MM.1S (cell line): ENCODE measurements around the gene SGSM1.

Experiments used
- DNase-seq: peaks from one replicate; pipeline ENCODE4 v3.0.0-alpha.2; 2015
- H2AFZ ChIP-seq: fragments of 300-600 bp; sonication (generic); 2 replicates; pipeline ENCODE4 v1.6.0; 2016; ENCODE audit warnings: antibody characterized with exemption, low read length
- H3F3A ChIP-seq: fragments of 300-600 bp; sonication (generic); 2 replicates; pipeline ENCODE4 v1.6.1; 2016; ENCODE audit warnings: mild to moderate bottlenecking, antibody characterized with exemption, low read length, moderate library complexity, mixed read lengths; ENCODE audit not compliant: insufficient read depth
- H3K27ac ChIP-seq: fragments of 300-600 bp; sonication (generic); 2 replicates; pipeline ENCODE4 v1.5.1; 2016; ENCODE audit warnings: mild to moderate bottlenecking, low read length
- H3K27me3 ChIP-seq: fragments of 300-600 bp; sonication (generic); replicated peaks from 2 replicates; pipeline ENCODE4 v1.6.0; 2016; ENCODE audit warnings: low read length; ENCODE audit not compliant: insufficient read depth
- H3K36me3 ChIP-seq: fragments of 300-600 bp; sonication (generic); replicated peaks from 2 replicates; pipeline ENCODE4 v1.6.1; 2016; ENCODE audit warnings: mild to moderate bottlenecking, low read length, mixed read lengths; ENCODE audit not compliant: insufficient read depth
- H3K4me1 ChIP-seq: fragments of 300-600 bp; sonication (generic); 2 replicates; pipeline ENCODE4 v1.6.1; 2016; ENCODE audit warnings: low read length, mixed read lengths
- H3K4me2 ChIP-seq: fragments of 300-600 bp; sonication (generic); 2 replicates; pipeline ENCODE4 v1.6.0; 2016; ENCODE audit warnings: low read depth, low read length
- H3K4me3 ChIP-seq: fragments of 300-600 bp; sonication (generic); 2 replicates; pipeline ENCODE4 v1.5.1; 2016; ENCODE audit warnings: low read length, mixed read lengths
- H3K79me2 ChIP-seq: fragments of 300-600 bp; sonication (generic); 2 replicates; pipeline ENCODE4 v1.6.1; 2016; ENCODE audit warnings: mixed run types, low read length, mixed read lengths
- H3K9ac ChIP-seq: fragments of 300-600 bp; sonication (generic); 2 replicates; pipeline ENCODE4 v1.6.1; 2016; ENCODE audit warnings: low read length, mixed read lengths
- H3K9me2 ChIP-seq: fragments of 300-600 bp; sonication (generic); replicated peaks from 2 replicates; pipeline ENCODE4 v1.6.1; 2016; ENCODE audit warnings: mild to moderate bottlenecking, low read length, mixed read lengths; ENCODE audit not compliant: insufficient read depth
- H3K9me3 ChIP-seq: fragments of 300-600 bp; sonication (generic); replicated peaks from 2 replicates; pipeline ENCODE4 v1.6.1; 2016; ENCODE audit warnings: mild to moderate bottlenecking, low read length, mixed read lengths; ENCODE audit not compliant: insufficient read depth
- H4K20me1 ChIP-seq: fragments of 300-600 bp; sonication (generic); 2 replicates; pipeline ENCODE4 v1.6.1; 2016; ENCODE audit warnings: mild to moderate bottlenecking, low read length, moderate library complexity, mixed read lengths; ENCODE audit not compliant: insufficient read depth
- EZH2 ChIP-seq: fragments of 300-600 bp; sonication (generic); optimal IDR thresholded peaks from 2 replicates; pipeline ENCODE3; 2017; ENCODE audit warnings: low read depth, mild to moderate bottlenecking, antibody characterized with exemption, low read length, mixed read lengths
- EZH2phosphoT487 ChIP-seq: fragments of 300-600 bp; sonication (generic); IDR thresholded peaks from 2 replicates; pipeline ENCODE4 v1.6.1; 2018; ENCODE audit warnings: antibody characterized with exemption, low read length
- TF ChIP-seq, protein P1 (sequence below): fragments of 300-600 bp; sonication (generic); IDR thresholded peaks from 2 replicates; pipeline ENCODE4 v1.5.1; 2016; ENCODE audit warnings: antibody characterized with exemption, low read length, mixed read lengths

Gene SGSM1

DNA sequence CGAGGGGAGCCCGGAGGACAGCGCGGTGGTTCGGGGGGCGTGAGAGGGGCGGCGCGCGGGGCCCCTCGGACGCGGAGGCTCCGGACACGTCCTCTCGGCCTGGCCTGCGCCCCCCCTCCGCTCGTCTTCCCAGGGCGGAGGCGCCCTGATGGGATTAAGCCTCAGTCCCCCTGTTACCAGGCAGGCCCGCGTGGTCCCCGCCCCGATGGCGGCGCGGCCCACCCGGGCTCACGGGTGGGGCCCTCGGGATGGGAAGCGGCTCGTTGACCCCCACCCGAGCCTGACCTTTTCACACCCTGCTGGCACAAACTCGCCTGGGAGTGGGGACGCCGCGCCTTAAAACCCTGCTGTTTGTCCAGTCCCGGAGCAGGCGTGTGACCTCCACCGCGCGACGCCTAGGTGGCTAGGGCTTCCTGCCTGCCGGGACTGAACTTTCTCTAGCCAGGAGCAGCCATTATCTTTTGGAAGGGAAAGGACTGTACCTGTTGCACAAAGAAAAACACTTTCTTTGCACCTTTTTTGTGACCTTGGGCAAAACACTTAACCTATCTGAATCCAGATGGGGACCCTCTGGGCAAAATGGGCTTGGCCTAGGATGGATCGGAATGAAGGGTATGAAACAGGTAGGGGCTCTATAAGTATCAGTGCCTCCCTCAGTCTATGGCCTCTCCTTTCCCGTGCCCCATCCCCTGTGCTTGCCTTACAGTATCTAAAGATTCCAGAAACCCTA lies 147.5 kb downstream of the SGSM1 start:
- H3K79me2 ChIP-seq, result no peaks in the 10 kb centered on the region
- no peaks in the 10 kb centered on the region for H3K36me3 ChIP-seq
- no peak for DNase-seq
- no peaks in the 10 kb centered on the region for H3K9me2 ChIP-seq
- TF ChIP-seq EZH2 (no peak), EZH2phosphoT487 (no peak)
- TF ChIP-seq, protein P1, sequence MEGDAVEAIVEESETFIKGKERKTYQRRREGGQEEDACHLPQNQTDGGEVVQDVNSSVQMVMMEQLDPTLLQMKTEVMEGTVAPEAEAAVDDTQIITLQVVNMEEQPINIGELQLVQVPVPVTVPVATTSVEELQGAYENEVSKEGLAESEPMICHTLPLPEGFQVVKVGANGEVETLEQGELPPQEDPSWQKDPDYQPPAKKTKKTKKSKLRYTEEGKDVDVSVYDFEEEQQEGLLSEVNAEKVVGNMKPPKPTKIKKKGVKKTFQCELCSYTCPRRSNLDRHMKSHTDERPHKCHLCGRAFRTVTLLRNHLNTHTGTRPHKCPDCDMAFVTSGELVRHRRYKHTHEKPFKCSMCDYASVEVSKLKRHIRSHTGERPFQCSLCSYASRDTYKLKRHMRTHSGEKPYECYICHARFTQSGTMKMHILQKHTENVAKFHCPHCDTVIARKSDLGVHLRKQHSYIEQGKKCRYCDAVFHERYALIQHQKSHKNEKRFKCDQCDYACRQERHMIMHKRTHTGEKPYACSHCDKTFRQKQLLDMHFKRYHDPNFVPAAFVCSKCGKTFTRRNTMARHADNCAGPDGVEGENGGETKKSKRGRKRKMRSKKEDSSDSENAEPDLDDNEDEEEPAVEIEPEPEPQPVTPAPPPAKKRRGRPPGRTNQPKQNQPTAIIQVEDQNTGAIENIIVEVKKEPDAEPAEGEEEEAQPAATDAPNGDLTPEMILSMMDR, result no peak
- peaks cover 19% of the 10 kb centered on the region for H3K27me3 ChIP-seq
- H3K4me3 ChIP-seq, result no peak overlapping the region
- H3K9me3 ChIP-seq, result no peaks in the 10 kb centered on the region
- no peak overlapping the region for H3K27ac ChIP-seq
- H3K4me1 ChIP-seq, result 0 out of 2 replicates have a peak, but pooled peaks cover 4% of the 10 kb centered on the region
- no peaks in the 10 kb centered on the region for H4K20me1 ChIP-seq
- no peak overlapping the region for H3K9ac ChIP-seq
- no peaks in the 10 kb centered on the region for H3F3A ChIP-seq
- no peak overlapping the region for H2AFZ ChIP-seq
- H3K4me2 ChIP-seq, result no peak overlapping the region

DNA sequence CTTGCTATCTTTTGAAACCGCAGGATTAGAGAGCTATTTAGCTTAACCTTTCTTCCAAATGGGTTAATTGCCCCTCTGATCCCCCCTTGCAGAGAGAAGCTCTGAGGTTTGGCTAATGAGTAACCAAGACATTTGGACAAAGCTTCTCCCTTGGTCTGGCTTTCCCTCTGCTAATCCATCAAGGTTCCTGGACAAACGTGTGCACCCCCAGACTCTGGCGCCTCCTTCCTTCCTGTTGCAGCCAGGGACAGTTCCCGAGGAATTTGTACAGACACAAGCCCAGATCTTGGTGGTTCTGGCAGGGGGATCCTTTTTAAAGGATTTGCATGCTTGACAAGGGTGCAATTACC lies 148.1 kb downstream of the SGSM1 start:
- H3K9me2 ChIP-seq, result no peaks in the 10 kb centered on the region
- H3K4me3 ChIP-seq, result no peak overlapping the region
- no peaks in the 10 kb centered on the region for H3K9me3 ChIP-seq
- H3K27ac ChIP-seq, result no peak overlapping the region
- 0 out of 2 replicates have a peak, but pooled peaks cover 4% of the 10 kb centered on the region for H3K4me1 ChIP-seq
- TF ChIP-seq EZH2phosphoT487 (no peak), EZH2 (no peak)
- TF ChIP-seq, protein P1, result no peak
- no peaks in the 10 kb centered on the region for H4K20me1 ChIP-seq
- no peak for DNase-seq
- H3K9ac ChIP-seq, result no peak overlapping the region
- H3K36me3 ChIP-seq, result no peaks in the 10 kb centered on the region
- H2AFZ ChIP-seq, result no peak overlapping the region
- H3K79me2 ChIP-seq, result no peaks in the 10 kb centered on the region
- no peak overlapping the region for H3K4me2 ChIP-seq
- no peaks in the 10 kb centered on the region for H3F3A ChIP-seq
- H3K27me3 ChIP-seq, result peaks cover 19% of the 10 kb centered on the region

DNA sequence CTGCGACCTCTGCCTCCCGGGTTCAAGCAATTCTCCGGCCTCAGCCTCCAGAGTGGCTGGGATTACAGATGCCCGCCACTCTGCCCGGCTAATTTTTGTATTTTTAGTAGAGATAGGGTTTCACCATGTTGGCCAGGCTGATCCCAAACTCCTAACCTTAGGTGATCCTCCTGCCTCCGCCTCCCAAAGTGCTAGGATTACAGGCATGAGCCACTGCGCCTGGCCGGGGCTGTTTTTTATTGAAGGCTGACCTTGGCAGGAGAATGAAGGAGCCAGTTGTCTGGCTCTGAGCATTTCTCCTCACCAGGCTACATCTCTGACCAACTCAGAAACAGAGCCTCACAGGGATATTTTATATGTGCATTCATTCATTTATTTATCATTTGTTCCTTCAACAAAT lies 148.8 kb downstream of the SGSM1 start:
- Histone ChIP-seq H3K27me3 (peaks cover 19% of the 10 kb centered on the region), H3K9me2 (no peaks in the 10 kb centered on the region), H4K20me1 (no peaks in the 10 kb centered on the region), H3K9me3 (no peaks in the 10 kb centered on the region), H3K4me1 (0 out of 2 replicates have a peak, but pooled peaks cover 4% of the 10 kb centered on the region), H3F3A (no peaks in the 10 kb centered on the region), H2AFZ (no peak overlapping the region), H3K4me2 (no peak overlapping the region), H3K36me3 (no peaks in the 10 kb centered on the region), H3K9ac (no peak overlapping the region), H3K27ac (no peak overlapping the region), H3K79me2 (no peaks in the 10 kb centered on the region), H3K4me3 (no peak overlapping the region)
- no peak for DNase-seq
- TF ChIP-seq EZH2, result no peak
- TF ChIP-seq, protein P1, result no peak
- no peak for TF ChIP-seq EZH2phosphoT487
